GM12874 (cell line): ENCODE results near the gene TNFAIP2.

Source experiments
- TF ChIP-seq, protein P1 (sequence below): IDR thresholded peaks from 2 replicates; pipeline ENCODE4 v1.5.1; 2011; ENCODE audit warnings: low read depth, mild to moderate bottlenecking, control low read depth, low read length, moderate library complexity; ENCODE audit not compliant: insufficient read depth

The TNFAIP2 gene

GRCh38 chr14:103134919-103135318 lies 11.7 kb downstream of the TNFAIP2 start:
- TF ChIP-seq, protein P1, sequence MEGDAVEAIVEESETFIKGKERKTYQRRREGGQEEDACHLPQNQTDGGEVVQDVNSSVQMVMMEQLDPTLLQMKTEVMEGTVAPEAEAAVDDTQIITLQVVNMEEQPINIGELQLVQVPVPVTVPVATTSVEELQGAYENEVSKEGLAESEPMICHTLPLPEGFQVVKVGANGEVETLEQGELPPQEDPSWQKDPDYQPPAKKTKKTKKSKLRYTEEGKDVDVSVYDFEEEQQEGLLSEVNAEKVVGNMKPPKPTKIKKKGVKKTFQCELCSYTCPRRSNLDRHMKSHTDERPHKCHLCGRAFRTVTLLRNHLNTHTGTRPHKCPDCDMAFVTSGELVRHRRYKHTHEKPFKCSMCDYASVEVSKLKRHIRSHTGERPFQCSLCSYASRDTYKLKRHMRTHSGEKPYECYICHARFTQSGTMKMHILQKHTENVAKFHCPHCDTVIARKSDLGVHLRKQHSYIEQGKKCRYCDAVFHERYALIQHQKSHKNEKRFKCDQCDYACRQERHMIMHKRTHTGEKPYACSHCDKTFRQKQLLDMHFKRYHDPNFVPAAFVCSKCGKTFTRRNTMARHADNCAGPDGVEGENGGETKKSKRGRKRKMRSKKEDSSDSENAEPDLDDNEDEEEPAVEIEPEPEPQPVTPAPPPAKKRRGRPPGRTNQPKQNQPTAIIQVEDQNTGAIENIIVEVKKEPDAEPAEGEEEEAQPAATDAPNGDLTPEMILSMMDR = no peak

GRCh38 chr14:103135333-103136260 lies 12.3 kb downstream of the TNFAIP2 start:
- TF ChIP-seq, protein P1 = no peak

- TF ChIP-seq, protein P1 = no peak
Observed at GRCh38 chr14:103136388-103137271, 13.4 kb downstream of the TNFAIP2 start.

DNA sequence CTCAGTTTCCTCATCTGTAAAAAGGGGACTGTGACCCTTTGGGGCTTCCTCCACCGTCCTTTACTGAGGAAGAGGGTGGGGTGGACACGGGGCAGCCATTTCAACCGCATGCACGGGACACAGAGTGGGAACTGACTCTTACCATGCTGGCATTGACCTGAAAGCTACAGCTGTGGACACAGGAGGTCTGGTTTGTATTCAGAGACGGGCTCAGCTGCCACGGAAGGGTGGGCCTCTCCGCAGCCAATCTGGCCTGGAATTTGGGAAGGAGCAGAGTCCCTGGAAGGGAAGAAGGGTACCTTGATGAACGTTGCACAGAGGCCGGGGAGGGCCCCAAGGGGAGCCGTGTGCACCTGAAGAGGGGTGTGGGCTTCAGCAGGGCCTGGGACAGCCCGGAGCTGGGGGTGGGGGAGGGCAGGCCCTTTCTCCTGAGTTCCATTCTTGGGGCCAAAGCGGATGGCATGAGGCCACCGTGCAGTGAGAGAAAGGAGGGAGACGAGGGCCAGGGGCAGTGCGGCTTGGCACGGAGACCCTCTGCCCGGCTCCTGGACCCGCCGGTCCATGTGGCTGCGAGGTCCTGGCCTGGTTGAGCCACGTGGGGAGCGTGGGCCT lies 14.5 kb downstream of the TNFAIP2 start:
- TF ChIP-seq, protein P1 = no peak

GRCh38 chr14:103138301-103139131 lies 15.3 kb downstream of the TNFAIP2 start:
- TF ChIP-seq, protein P1 = no peak

- TF ChIP-seq, protein P1 = no peak
Observed at GRCh38 chr14:103139132-103140025, 16.1 kb downstream of the TNFAIP2 start.
